ENCODE measurements around the gene EFCAB6.

DNA sequence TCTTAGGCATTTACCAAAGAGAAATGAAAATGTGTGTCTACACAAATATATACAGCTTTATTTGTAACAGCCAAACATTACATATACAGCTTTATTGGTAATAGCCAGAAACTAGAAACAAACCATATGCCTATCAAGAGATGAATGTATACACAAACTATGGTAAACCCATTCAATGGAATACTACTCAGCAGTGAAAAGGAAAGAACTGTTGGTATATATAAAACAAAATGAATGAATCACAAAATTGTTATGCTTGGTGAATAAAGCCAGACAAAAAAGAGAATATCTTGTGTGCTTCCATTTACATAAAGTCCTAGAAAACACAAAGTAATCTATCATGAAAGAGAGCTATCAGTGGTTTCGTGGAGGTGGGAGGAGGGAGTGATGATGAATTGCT is 142.9 kb downstream of the EFCAB6 start:
- TF ChIP-seq, protein P1, sequence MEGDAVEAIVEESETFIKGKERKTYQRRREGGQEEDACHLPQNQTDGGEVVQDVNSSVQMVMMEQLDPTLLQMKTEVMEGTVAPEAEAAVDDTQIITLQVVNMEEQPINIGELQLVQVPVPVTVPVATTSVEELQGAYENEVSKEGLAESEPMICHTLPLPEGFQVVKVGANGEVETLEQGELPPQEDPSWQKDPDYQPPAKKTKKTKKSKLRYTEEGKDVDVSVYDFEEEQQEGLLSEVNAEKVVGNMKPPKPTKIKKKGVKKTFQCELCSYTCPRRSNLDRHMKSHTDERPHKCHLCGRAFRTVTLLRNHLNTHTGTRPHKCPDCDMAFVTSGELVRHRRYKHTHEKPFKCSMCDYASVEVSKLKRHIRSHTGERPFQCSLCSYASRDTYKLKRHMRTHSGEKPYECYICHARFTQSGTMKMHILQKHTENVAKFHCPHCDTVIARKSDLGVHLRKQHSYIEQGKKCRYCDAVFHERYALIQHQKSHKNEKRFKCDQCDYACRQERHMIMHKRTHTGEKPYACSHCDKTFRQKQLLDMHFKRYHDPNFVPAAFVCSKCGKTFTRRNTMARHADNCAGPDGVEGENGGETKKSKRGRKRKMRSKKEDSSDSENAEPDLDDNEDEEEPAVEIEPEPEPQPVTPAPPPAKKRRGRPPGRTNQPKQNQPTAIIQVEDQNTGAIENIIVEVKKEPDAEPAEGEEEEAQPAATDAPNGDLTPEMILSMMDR (IDR thresholded peaks at IDR 0.05; ENCODE audit: low read depth, low read length, poor library complexity, severe bottlenecking): no peak
- TF ChIP-seq EZH2phosphoT487 (IDR thresholded peaks at IDR 0.05; ENCODE audit: borderline replicate concordance, low read length): no peak

All from DOHH2 (cell line).